Retina (tissue), 1 donor: ENCODE measurements around the gene OSBPL9.
A peak's percentile ranks its signal among the peaks of the same experiment; 100 is the strongest.

Experiments
- DNase-seq: peaks from one replicate; pipeline ENCODE4 v3.0.0-alpha.2; 2016

The OSBPL9 gene

DNA sequence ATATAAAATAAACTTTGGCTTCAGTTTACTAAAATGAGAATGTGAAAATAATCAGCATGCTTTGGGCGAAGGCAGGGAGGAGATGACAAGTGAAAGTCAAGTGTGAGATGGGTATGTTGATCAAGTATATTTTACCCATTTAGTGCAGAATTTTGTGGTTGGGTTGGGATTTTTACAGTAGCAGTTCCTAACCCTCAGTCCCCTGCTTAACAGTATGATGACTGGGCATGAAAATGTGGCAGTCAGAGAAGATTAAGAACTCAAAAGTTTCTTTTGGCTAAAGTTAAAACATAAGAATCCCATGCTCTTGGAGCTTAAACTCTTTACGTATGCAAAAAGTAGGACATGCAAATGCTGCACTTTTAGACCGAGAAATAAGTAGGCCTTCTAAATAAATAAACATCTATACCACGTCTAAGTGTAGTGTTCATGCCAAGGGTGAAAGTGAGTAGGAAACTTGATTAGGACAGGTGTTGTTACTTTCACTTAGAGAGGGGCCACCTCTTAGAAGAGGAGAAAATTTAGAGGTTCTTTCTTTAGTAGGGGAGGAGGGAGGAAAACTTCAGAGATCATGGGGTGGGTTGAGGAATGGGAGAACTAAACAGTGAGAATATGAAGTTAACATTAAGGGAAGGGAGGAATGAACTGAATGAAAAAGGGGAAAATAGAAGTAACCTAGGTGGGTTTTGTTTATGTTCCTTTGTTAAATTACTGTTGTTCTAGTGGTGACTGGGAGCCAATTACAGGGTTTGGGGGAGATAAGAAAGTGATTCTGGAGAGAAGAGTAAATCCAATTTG, 127.8 kb downstream of the OSBPL9 start:
- DNase-seq = no peak

DNA sequence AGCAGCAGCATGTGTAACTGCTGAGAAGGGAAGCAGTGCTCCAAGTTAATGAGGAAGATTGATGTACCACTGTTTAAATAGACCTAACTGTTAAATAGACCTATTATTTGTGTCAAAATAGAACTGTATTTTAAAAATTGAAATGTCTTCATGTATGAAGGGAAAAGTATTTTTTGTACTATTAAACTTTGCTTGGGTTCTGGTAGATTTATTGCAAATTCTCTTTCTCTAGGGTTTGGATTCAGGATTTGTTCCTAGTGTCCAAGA, 128.3 kb downstream of the OSBPL9 start:
- DNase-seq = no peak

DNA sequence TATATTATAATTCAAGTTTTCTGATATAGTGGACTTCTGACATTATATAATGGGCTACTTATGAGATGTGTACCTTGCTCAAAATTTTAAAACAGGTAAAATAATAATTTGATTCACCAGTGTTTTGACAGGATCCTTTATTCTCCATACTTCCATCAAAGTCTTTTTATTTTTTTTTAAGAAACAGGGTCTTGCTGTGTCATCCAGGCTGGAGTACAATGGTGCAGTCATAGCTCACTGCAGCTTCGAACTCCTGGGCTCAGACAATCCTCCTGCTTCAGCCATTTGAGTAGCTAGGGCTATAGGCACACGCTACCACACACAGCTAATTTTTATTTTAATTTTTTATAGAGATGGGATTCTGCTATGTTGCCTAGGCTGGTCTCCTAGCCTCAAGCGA, 132.3 kb downstream of the OSBPL9 start:
- no peak for DNase-seq

DNA sequence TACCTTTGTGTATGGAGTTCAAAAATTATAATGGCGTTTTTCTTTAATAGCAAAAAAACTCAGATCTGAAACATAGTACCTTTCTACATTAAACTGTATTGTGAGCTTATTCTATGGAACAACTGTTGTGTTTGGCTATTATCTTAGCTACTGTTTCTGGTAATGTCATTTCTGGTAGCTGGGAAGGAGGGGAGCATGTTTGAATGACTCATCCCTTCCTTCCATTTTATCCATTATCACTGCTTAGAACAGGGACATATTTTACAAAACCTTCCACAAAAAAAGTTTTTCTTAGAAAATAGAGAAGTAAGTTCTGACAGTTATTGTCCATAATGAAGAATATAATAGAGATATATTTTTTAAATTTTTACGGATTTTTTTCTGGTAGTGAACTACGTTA, 133.3 kb downstream of the OSBPL9 start:
- DNase-seq = no peak

DNA sequence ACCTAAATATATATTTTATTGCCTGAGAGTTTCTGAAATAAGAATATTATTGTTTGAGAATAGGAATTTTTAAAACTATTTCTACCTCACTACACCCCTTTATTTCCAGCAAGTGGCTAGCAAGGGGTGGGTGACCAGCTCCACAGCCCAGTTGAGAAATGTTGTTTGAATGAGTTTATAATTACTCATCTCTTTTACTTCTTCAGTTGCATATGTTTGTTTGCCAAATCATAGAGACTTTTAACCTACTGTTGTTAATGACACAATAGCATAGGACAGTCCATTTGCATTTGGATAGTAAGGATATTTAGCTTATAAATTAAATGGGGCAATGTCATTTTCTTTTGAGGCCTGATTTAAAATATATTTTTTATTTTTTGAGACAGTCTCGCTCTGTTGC, 133.8 kb downstream of the OSBPL9 start:
- DNase-seq = no peak

DNA sequence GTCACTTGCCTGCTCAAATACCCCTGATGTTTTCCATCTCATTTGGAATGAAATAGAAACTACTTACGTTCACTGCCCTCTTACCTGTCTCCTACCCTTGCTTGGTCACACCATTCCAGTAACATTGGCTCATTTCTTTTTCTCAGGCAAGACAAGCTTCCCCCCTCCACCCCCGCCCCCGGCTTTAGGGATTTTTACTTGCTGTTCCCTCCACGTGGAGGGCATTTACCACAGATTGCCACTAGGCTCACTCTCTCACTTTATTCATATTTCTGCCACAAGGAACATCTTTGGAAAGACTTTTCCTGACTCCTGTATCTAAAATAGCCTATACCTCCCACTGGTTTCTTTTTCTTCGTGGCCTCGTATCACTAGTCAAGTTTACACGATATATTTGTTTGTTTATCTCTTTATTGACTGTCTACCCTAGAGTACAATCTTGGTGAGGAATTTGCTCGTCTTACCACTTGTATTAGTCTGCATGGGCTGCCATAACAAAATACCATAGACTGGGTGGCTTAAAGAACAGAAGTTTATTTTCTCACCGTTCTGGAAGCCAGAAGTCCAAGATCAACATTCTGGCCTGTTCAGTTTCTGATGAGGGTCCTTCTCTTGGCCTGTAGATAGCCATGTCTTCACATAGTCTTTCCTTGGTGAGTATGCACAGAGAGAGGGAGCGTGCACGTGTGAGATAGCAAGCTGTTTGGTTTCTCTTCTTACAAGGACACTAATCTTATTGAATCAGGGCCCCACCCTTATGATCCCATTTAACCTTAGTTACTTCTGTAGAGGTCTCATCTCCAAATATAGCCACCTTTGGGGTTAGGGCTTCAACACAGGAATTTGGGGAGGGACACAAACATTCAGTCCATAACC, 135.4 kb downstream of the OSBPL9 start:
- no peak for DNase-seq

DNA sequence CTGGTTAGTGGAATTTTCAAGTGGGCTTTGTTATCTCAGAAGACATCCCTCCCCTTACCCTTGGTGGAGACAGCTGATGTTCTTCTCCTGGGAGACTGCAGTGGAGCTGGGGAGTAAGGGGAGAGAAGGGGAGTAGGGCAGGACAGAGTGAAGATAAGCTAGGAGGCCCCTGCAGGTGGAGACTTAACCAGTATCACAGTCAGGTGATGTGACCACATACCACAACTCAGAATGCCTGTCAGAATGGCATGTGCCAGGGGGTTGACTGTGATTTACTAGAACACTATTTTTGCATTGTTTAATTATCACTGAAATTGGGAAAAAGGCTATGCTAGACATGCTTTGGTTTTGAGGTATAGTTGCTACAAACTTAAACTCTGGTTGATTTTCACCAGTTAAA, 137.1 kb downstream of the OSBPL9 start:
- DNase-seq = no peak

DNA sequence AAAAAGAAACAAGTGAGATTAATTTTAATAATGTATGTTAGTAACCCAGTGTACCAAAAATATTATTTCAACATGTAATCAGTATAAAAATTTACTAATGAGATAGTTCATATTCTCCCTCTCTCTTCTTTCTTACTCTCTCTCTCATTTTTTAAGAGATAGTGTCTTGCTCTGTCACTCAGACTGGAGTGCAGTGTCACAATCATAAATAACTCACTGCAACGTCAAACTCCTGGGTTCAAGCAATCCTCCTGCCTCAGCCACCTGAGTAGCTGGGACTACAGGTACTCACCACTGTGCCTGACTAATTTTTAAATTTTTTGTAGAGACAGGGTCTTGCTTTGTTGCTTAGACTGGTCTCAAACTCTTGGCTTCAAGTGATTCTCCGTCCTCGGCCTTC, 137.8 kb downstream of the OSBPL9 start:
- DNase-seq = no peak

DNA sequence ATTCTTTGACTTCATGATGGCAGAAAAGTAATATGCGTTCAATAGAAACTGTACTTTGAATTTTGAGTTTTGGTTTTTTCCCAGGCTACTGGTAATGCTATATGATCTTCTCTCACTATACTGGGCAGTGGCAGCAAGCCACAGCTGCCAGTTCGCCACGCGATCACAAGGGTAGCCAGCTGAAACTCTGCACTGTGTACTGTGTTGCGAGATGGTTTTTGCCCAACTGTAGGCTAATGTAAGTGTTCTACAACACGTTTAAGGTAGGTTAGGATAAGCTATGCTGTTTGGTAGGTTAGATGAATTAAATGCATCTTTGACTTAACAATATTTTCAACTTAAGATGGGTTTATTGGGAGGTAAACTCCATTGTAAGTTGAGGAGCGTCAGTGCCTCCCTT, 138.5 kb downstream of the OSBPL9 start:
- DNase-seq = no peak

DNA sequence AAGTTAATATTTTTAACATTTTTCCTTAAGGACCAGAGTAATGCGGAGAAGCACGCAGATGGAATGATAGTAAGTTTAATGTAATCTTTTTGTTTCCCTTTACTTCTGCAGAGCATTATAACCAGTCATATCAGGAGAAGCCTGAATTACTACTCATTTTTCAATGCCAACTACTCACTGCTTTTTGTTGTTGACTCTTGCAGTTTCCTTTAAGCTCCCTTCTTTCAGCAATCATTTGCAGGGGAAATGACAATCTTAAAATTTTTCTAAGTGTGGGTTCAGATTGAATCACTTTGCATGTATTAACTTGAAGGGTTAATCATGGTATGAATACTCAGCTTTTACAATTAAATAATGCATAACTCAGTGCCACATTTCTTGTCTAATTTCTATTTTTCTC, 139.4 kb downstream of the OSBPL9 start:
- no peak for DNase-seq

DNA sequence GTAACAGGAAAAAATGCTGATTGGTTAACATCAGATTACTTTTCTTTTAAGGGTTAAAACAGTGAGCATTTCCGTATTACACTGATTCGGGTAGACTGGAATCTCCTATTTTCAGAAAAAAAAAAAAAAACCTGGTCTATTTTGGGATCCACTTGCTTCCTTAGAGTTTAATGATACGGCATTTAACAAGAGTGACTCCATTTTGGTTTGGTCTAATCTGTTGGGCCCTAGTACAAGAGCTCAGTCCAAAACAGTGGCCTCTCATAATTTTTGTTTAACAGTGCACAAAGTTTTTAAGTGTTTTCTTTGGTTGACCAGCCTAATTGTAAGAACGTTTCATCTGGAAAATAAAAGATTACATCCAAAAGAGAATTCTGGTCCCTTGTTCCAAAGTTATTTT, 141.4 kb downstream of the OSBPL9 start:
- DNase-seq = no peak

DNA sequence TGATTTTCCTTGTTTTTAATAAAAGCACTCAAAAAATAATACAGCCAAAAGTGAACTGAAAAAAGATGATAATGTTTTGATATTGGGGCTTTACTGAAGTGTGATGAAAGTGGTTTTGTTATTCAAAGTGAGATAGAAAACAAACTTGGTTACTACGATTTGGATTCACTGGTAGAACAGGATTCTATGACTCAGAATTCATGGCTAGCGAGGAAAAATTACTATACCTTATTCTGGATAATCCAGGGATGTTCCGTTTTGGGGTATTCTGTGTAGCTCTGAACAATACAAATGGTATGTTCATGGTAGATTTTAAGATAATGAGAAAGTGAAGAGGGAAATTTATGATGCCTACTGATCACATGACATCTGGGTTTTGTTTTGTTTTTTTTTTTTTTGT, 144.0 kb downstream of the OSBPL9 start:
- no peak for DNase-seq

DNA sequence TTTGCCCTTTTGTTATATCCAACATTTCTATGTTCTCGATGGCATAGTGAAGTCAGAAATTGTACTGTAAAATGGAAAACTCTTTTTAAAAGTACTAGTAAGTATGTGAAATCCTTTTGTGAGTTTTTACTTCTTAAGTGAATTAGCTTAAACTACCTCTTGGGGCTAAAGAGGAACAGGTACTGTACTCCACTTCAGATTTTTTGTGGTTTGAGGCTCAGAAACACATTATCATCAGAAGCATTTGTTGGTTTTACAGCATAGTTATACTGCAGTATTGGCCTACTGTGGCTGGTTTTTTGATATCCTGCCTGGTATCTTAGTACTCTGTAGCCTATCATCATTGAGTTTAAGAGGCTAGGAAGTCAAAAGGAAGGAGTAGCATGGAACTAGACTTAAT, 144.5 kb downstream of the OSBPL9 start:
- DNase-seq = no peak

DNA sequence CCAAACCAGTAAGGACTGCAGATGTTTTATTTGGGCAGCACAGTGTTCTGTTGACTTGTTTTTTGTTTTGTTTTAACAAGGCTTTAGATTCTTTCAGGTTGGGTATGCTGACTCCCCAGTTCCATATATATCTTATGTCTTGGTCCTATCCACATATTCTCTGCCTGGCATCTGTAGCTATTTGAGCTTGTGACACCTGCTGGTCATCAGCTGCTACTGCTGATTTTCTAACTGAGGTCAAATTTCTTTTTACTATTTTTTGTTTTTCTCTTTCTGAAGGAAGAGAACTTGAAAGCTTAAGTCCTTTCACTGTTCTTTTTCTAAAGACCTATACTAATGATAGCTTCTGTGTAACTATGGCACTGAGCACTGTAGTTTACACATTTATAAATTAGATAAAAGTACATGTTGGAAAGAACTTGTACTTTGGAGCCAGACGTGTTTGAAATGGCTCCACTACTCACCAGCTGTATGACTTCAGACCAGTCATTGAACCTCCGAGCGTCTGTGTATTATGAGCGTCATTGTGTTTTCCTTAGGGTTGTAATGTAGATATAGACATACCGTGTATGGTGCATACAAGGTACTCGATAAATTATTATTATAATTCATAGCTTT, 152.2 kb downstream of the OSBPL9 start:
- peak; percentile 28 for DNase-seq

DNA sequence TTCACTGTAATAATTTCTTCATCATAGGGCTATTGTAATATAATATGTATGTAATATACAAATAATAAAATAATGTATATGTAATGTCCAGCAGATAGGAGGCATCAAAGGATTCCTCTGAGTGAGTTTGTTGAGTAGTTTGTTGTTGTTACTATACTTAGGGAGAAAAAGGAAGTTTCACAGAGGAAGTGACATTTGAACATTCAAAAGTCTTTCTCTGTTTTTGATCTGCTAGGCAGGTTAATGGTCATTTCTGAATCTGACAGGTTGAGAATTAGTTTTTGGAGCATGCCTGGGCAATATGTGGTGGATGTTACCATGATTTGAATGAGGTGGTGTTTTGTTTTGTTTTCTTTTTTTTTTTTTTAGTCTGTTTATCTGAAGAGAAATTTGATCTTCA, 159.5 kb downstream of the OSBPL9 start:
- DNase-seq = no peak

DNA sequence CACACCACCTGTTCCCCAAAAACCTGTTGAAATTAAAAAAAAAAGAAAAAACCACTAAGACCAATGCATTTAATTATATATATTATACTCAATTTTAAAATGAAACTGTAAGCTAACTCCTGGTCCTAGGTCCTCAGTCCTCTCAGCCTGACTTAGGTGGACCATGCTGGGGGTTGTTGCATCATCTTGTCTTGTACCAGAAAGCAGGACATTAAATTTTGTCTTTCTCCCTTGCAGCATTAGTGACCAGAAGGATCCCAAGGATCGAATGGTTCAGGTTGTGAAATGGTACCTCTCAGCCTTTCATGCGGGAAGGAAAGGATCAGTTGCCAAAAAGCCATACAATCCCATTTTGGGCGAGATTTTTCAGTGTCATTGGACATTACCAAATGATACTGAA, 164.0 kb downstream of the OSBPL9 start:
- no peak for DNase-seq

DNA sequence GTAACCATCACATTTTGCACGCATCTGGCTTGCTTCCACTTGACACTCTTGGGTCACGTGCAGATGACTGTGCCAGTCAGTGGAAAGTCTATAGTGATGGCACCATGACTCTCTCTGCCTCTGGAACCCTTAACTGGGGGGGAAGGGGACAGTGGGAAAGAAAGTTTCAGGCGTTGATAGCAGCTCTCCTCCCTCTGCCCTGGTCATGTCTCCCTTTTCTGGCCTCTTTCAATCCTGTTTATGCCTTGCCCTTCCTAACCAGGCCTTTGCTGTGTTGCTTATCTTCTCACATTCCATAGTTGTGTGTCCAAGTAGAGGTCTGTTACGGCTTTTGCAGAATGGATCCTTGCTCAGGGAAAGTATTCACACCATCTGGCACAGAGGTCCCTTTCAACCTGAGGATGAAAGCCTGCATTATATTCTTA, 168.1 kb downstream of the OSBPL9 start:
- no peak for DNase-seq

DNA sequence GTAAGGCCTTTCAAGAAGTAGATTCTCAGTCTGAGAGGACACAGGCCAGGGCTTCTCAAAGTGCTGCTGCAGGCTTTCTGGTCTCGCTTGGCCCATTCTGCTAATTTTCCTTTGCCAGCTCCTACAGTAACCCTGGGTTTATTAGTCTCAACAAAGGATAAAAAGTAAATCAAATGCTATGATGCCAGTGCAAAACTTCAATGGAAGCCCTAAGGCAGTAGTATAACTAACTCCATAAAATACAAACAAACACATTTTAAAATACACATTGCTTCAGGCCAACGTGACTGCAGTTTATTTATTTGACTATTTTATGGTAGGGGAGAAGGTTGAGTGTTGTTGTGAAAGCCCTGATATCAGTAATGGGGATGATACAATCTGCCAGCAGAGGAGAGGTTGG, 172.0 kb downstream of the OSBPL9 start:
- no peak for DNase-seq

DNA sequence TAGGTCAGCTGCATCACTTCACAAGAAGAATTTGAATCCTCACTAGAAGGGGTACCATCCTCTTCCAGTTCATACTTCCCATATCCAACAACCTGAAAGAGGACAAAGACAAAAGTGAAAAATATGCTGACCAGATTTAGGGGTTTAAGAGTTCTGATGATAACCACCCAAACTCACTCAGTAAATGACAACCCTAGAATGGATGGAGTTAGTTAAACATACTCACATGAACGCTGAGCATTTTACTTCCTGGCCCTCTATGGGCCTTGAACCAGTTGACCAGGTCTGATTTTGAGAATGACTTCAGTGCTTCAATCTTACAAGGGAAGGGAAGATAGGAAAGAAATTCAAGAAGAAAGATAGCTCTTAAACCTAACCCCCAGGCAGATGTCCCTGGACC, 172.4 kb downstream of the OSBPL9 start:
- DNase-seq = no peak

DNA sequence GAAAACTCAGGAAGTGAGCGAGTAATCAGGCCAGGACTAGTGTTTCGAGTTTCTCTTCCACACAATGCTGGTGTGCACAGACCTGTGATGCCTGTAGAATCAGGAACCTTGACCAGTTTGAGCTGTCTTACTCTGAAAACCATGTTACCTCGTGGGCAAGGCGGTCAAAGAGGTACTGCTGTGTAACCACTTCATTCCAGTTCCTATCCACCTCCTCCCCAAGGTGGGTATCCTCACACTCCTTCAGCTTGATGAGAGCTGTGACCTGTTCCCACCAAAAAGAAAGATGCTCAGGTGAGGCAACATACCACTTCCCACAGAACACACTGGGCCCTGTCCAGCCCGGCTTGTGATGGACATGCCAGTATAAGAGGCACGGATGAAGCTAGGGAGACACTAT, 173.5 kb downstream of the OSBPL9 start:
- no peak for DNase-seq

DNA sequence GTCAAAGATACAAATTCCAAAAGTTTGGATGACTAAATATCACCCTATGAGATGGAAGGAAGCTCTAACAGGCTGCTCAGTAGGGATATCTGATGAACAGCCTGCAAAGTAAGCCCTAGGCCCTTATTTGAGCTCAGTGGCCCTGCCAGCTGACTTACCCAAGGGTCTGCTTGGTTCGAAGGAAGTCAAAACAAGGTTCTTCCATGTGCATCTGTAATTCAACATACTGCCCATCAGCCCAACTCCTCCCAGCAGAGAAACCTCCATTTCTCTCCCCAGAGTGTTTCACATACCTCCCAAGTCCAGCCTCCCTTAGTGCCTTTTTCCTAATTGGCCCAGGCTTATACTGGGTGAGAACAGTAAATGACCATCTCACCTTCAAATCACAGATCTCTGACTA, 175.0 kb downstream of the OSBPL9 start:
- DNase-seq = no peak

DNA sequence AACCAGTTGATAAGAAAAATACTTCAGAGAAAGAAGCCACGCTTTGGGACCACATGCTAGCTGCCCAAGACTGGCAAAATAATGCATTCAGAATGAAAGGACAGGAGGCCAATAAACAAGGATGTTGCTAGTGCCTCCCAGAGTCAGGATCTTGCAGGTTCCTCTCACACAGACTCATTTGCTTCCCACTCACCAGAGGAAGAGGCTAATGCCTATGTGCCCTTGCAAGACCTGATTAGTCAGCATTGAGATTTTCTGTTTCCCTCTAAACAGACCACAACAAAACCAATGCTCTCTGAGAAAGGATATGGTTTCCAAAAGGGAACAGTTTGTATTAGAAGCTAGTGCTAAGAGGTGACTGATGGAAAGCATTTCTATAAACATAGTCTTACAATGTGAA, 176.0 kb downstream of the OSBPL9 start:
- DNase-seq = no peak

DNA sequence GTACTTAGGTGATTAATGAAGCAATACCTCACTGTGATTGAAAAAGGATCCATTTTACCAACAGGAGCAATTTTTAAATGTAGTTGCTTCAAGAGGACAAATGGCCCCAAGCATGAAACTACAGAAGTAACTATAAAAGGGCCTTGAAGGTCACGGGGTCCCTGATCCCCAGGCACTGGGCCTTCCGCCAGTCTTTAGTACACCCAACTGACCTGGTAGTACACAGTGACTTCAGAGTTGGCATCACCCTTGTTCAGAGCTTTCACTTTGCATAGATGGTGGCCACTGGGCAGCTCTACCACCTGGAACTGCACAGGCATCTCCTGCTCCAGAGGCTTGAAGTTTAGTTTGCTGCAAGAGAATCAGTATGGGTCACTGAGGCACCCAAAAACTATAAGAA, 177.4 kb downstream of the OSBPL9 start:
- no peak for DNase-seq

DNA sequence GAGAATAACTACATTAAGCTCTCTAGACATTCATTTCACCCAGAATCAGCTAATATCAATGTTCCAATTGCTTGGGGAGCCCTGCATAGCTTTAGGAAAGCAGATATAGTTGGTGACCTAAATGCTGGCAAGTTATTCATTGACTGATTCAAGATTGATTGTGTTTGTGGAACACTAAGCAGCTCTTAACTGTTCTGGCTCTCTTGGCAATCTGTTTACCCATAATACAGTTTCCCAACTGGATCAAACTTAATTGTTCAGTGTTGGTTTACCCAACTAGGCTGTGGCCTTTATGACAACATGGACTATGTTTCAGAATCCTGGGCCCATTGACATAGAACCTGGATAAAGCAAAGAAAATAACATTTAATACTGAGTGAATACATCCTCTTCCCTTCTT, 178.0 kb downstream of the OSBPL9 start:
- DNase-seq = no peak
